Loucy (cell line): ENCODE measurements around the gene RCAN1.
"Not testable (repeated sequence)": the region's sequence is repeated elsewhere in the genome, so short reads cannot be mapped to it uniquely, and the experiment has no call there.

Source experiments
- H2AFZ ChIP-seq: fragments of 200-600 bp; sonication (generic); 2 replicates; pipeline ENCODE4 v1.6.0; 2016; ENCODE audit warnings: antibody characterized with exemption, mild to moderate bottlenecking, low read length, moderate library complexity
- H3F3A ChIP-seq: fragments of 200-600 bp; 2 replicates; pipeline ENCODE4 v1.6.0; 2016; ENCODE audit warnings: antibody characterized with exemption, low read depth, mild to moderate bottlenecking
- H3K27me3 ChIP-seq: fragments of 200-600 bp; sonication (generic); 2 replicates; pipeline ENCODE4 v1.6.1; 2014; ENCODE audit warnings: low read length, mild to moderate bottlenecking; ENCODE audit not compliant: insufficient read depth, poor library complexity, severe bottlenecking
- H3K36me3 ChIP-seq: fragments of 200-600 bp; sonication (generic); 2 replicates; pipeline ENCODE4 v1.6.1; 2016; ENCODE audit warnings: low read length; ENCODE audit not compliant: insufficient read depth
- H3K4me1 ChIP-seq: fragments of 200-600 bp; sonication (generic); 2 replicates; pipeline ENCODE4 v1.5.1; 2014; ENCODE audit warnings: low read length, mild to moderate bottlenecking; ENCODE audit not compliant: insufficient read depth, poor library complexity, severe bottlenecking
- H3K4me2 ChIP-seq: fragments of 200-600 bp; sonication (generic); 2 replicates; pipeline ENCODE4 v1.6.0; 2014; ENCODE audit warnings: antibody characterized with exemption, low read length, low read depth, mild to moderate bottlenecking; ENCODE audit not compliant: poor library complexity, severe bottlenecking
- H3K4me3 ChIP-seq: fragments of 200-600 bp; sonication (generic); 2 replicates; pipeline ENCODE4 v1.5.1; 2014; ENCODE audit warnings: low read length, mild to moderate bottlenecking, mixed read lengths; ENCODE audit not compliant: poor library complexity, severe bottlenecking
- H3K79me2 ChIP-seq: fragments of 200-600 bp; sonication (generic); 2 replicates; pipeline ENCODE4 v1.6.1; 2014; ENCODE audit warnings: low read length; ENCODE audit not compliant: insufficient read depth
- H3K9ac ChIP-seq: fragments of 200-600 bp; sonication (generic); 2 replicates; pipeline ENCODE4 v1.6.0; 2014; ENCODE audit warnings: mild to moderate bottlenecking, low read depth, low read length, moderate library complexity; ENCODE audit not compliant: poor library complexity, severe bottlenecking
- H3K9me2 ChIP-seq: fragments of 200-600 bp; sonication (generic); replicated peaks from 2 replicates; pipeline ENCODE4 v1.6.1; 2016; ENCODE audit warnings: low read depth, low read length, mixed read lengths
- H3K9me3 ChIP-seq: fragments of 200-600 bp; sonication (generic); 2 replicates; pipeline ENCODE4 v1.6.1; 2014; ENCODE audit warnings: mild to moderate bottlenecking, antibody characterized with exemption, low read length, low read depth; ENCODE audit not compliant: insufficient read depth
- H4K20me1 ChIP-seq: fragments of 200-600 bp; sonication (generic); 2 replicates; pipeline ENCODE4 v1.6.0; 2014; ENCODE audit warnings: antibody characterized with exemption, low read length, mild to moderate bottlenecking; ENCODE audit not compliant: insufficient read depth, poor library complexity, severe bottlenecking
- EZH2phosphoT487 ChIP-seq: fragments of 200-600 bp; IDR thresholded peaks from 2 replicates; pipeline ENCODE4 v1.6.1; 2018; ENCODE audit warnings: antibody characterized with exemption, mild to moderate bottlenecking, moderate library complexity, borderline replicate concordance
- TF ChIP-seq, protein P1 (sequence below): fragments of 200-600 bp; sonication (generic); conservative IDR thresholded peaks from 2 replicates; pipeline ENCODE4 v1.5.1; 2014; ENCODE audit warnings: mild to moderate bottlenecking, antibody characterized with exemption, low read length

RCAN1 gene

DNA sequence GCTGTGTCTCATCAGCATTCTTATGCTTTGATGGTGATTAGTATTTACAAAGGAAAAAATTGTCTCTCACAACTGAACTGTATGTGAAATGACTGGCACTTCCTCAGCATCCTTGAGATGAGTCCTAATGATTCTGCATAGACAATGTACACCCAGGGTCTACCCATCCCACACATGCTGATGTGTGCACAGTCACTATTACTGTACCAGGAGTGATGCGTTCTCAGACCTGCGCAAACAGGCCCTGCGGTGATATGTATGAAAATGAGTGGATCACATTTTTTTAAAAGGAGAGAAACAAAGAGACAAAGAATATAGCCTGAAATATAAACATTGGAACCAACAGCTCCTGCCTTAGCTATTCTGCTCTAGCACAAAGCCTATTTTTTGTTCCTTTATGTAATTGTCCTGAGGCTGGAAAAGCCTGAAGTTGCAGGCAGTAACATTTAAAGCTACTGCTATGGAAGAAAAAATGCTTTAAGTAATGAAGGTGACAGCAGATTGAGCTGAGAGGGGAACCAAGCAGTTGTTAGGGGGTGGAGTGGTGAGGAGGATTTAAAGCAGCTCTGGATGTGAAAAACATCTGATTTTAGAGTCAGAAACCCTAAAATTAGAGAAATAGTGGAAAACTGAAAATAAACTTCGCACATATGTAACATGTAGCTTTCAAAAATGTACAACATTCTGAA lies 5.5 kb downstream of the RCAN1 start:
- Histone ChIP-seq H4K20me1 (no peaks in the 10 kb centered on the region), H3K9ac (no peak overlapping the region), H3K4me2 (no peak overlapping the region), H3K36me3 (no peaks in the 10 kb centered on the region), H3K79me2 (peaks cover 44% of the 10 kb centered on the region), H3K9me3 (no peaks in the 10 kb centered on the region), H3K4me1 (peaks cover 37% of the 10 kb centered on the region), H3K9me2 (no peaks in the 10 kb centered on the region), H3K27me3 (no peaks in the 10 kb centered on the region), H2AFZ (no peak overlapping the region), H3F3A (no peaks in the 10 kb centered on the region), H3K4me3 (no peak overlapping the region)
- no peak for TF ChIP-seq EZH2phosphoT487
- TF ChIP-seq, protein P1, sequence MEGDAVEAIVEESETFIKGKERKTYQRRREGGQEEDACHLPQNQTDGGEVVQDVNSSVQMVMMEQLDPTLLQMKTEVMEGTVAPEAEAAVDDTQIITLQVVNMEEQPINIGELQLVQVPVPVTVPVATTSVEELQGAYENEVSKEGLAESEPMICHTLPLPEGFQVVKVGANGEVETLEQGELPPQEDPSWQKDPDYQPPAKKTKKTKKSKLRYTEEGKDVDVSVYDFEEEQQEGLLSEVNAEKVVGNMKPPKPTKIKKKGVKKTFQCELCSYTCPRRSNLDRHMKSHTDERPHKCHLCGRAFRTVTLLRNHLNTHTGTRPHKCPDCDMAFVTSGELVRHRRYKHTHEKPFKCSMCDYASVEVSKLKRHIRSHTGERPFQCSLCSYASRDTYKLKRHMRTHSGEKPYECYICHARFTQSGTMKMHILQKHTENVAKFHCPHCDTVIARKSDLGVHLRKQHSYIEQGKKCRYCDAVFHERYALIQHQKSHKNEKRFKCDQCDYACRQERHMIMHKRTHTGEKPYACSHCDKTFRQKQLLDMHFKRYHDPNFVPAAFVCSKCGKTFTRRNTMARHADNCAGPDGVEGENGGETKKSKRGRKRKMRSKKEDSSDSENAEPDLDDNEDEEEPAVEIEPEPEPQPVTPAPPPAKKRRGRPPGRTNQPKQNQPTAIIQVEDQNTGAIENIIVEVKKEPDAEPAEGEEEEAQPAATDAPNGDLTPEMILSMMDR = no peak

DNA sequence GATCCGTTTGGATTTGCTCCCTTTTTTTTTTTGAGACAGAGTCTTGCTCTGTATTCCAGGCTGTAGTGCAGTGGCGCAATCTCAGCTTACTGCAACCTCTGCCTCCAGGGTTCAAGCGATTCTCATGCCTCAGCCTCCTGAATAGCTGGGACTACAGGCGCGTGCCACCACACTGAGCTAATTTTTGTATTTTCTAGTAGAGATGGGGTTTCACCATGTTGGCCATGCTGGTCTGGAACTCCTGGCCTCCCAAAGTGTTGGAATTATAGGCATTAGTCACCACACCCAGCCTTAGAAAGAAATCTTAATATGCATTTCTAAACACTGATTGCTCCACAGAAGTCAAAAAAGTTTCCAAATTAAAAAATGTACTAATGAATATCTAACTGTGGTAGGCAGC lies 7.5 kb downstream of the RCAN1 start:
- H3K9ac ChIP-seq, H3K36me3 ChIP-seq, H3K9me3 ChIP-seq, H3K4me3 ChIP-seq, H2AFZ ChIP-seq, H4K20me1 ChIP-seq, H3K4me2 ChIP-seq, H3F3A ChIP-seq, H3K27me3 ChIP-seq, H3K9me2 ChIP-seq: not testable (repeated sequence)
- peaks cover 24% of the 10 kb centered on the region for H3K79me2 ChIP-seq
- H3K4me1 ChIP-seq = peaks cover 18% of the 10 kb centered on the region

DNA sequence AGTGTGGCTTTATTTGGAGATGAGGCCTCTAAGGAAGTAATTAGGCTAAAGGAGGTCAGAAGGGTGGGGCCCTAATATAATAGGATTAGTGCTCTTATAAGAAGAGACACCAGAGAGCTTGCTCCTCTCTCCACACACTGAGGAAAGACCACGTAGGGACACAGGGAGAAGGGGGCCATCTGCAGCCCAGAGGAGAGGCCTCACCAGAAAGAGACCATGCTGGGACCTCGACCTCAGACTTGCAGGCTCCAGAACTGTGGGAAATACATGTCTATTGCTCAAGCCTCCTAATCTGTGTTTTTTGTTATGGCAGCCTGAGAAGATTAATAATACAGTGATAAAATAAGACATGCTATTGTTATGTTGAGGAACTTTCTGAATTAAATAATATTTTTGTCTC lies 8.3 kb downstream of the RCAN1 start:
- Histone ChIP-seq H3K36me3 (no peaks in the 10 kb centered on the region), H3K4me3 (no peak overlapping the region), H3K9ac (no peak overlapping the region), H3F3A (no peaks in the 10 kb centered on the region), H3K9me3 (no peaks in the 10 kb centered on the region), H2AFZ (no peak overlapping the region), H4K20me1 (no peaks in the 10 kb centered on the region), H3K4me2 (no peak overlapping the region), H3K9me2 (no peaks in the 10 kb centered on the region), H3K79me2 (peaks cover 17% of the 10 kb centered on the region), H3K4me1 (peaks cover 10% of the 10 kb centered on the region), H3K27me3 (no peaks in the 10 kb centered on the region)
- TF ChIP-seq, protein P1 = no peak
- no peak for TF ChIP-seq EZH2phosphoT487

DNA sequence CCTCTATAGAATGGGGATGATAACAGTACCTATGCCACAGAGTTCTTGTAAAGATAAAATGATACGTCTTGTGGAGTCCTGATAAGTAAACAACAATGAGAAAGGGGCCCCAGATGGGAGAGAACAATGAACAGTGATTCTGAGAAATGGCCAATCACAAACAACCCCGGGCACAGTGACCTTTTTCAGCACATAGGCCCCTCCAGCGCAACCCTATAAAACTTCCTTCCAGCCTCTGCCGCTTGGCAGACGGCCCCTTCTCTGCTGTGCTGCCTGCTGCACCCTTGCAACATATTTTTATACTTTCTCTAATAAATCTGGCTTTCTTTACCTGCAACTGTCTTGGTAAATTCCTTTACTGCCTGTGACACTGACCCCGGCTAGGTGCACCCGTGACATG lies 8.9 kb downstream of the RCAN1 start:
- Histone ChIP-seq H2AFZ (no peak overlapping the region), H3K9ac (no peak overlapping the region), H3F3A (no peaks in the 10 kb centered on the region), H3K4me3 (no peak overlapping the region), H3K9me2 (no peaks in the 10 kb centered on the region), H4K20me1 (no peaks in the 10 kb centered on the region), H3K36me3 (no peaks in the 10 kb centered on the region), H3K4me1 (peaks cover 7% of the 10 kb centered on the region), H3K27me3 (no peaks in the 10 kb centered on the region), H3K4me2 (no peak overlapping the region), H3K9me3 (no peaks in the 10 kb centered on the region), H3K79me2 (peaks cover 13% of the 10 kb centered on the region)
- no peak for TF ChIP-seq EZH2phosphoT487
- TF ChIP-seq, protein P1 = no peak

DNA sequence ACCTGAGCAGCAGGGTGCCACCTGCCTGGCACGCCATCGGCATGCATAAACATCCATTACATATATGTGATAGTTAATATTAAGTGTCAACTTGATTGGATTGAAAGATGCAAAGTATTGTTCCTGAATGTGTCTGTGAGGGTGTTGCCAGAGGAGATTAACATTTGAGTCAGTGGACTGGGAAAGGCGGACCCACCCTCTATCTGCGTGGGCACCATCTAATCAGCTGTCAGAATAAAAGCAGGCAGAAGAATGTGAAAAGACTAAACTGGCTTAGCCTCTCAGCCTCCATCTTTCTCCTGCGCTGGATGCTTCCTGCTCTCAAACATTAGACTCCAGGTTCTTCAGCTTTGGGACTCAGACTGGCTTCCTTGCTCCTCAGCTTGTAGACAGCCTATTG lies 10.0 kb downstream of the RCAN1 start:
- not testable (repeated sequence) for H3K9ac ChIP-seq, H3K36me3 ChIP-seq, H3K9me3 ChIP-seq, H3K4me1 ChIP-seq, H3K9me2 ChIP-seq, H3K4me2 ChIP-seq, H4K20me1 ChIP-seq, H3F3A ChIP-seq, H3K4me3 ChIP-seq, H2AFZ ChIP-seq, H3K27me3 ChIP-seq
- peaks cover 14% of the 10 kb centered on the region for H3K79me2 ChIP-seq
